ENCODE results near the gene ETNPPL.

The ETNPPL gene

GRCh38 chr4:108725457-108725856, 37.4 kb downstream of the ETNPPL start:
- Histone ChIP-seq H3K79me2 (ENCODE audit: insufficient read depth, low read length) (no peaks in the 10 kb centered on the region), H2AFZ (ENCODE audit: low read length) (no peak overlapping the region), H3K4me2 (ENCODE audit: low read length) (no peak overlapping the region), H3K27me3 (ENCODE audit: insufficient read depth, low read length) (no peaks in the 10 kb centered on the region), H3K4me3 (ENCODE audit: low read depth, low read length, poor library complexity, severe bottlenecking) (no peak overlapping the region), H4K20me1 (ENCODE audit: insufficient read depth, low read length) (no peaks in the 10 kb centered on the region), H3K36me3 (ENCODE audit: insufficient read depth, low read length) (no peaks in the 10 kb centered on the region), H3K9ac (ENCODE audit: low read length) (no peak overlapping the region), H3K4me1 (ENCODE audit: insufficient read depth, low read length, severe bottlenecking) (no peaks in the 10 kb centered on the region), H3K27ac (ENCODE audit: low read depth, low read length, poor library complexity, severe bottlenecking) (no peak overlapping the region), H3K9me3 (ENCODE audit: low read length) (peaks cover 10% of the 10 kb centered on the region), H3K9me2 (ENCODE audit: low read depth, low read length) (no peaks in the 10 kb centered on the region), H3F3A (ENCODE audit: insufficient read depth, low read length) (no peaks in the 10 kb centered on the region)
- no peak for TF ChIP-seq CTCF (IDR thresholded peaks at IDR 0.05; ENCODE audit: low read length)
- no peak for TF ChIP-seq EZH2 (IDR thresholded peaks at IDR 0.05; ENCODE audit: borderline replicate concordance, low read length)

- H3K9me3 ChIP-seq (ENCODE audit: low read length) = no peaks in the 10 kb centered on the region
- H3K27me3 ChIP-seq (ENCODE audit: insufficient read depth, low read length) = no peaks in the 10 kb centered on the region
Observed at GRCh38 chr4:108717386-108717785, 45.5 kb downstream of the ETNPPL start.

GRCh38 chr4:108716340-108716739, 46.5 kb downstream of the ETNPPL start:
- Histone ChIP-seq H4K20me1 (ENCODE audit: insufficient read depth, low read length) (no peaks in the 10 kb centered on the region), H2AFZ (ENCODE audit: low read length) (no peak overlapping the region), H3K9me2 (ENCODE audit: low read depth, low read length) (no peaks in the 10 kb centered on the region), H3K4me2 (ENCODE audit: low read length) (no peak overlapping the region), H3F3A (ENCODE audit: insufficient read depth, low read length) (no peaks in the 10 kb centered on the region), H3K4me3 (ENCODE audit: low read depth, low read length, poor library complexity, severe bottlenecking) (no peak overlapping the region), H3K79me2 (ENCODE audit: insufficient read depth, low read length) (no peaks in the 10 kb centered on the region), H3K27ac (ENCODE audit: low read depth, low read length, poor library complexity, severe bottlenecking) (no peak overlapping the region), H3K9me3 (ENCODE audit: low read length) (no peaks in the 10 kb centered on the region), H3K9ac (ENCODE audit: low read length) (no peak overlapping the region), H3K27me3 (ENCODE audit: insufficient read depth, low read length) (no peaks in the 10 kb centered on the region), H3K36me3 (ENCODE audit: insufficient read depth, low read length) (no peaks in the 10 kb centered on the region), H3K4me1 (ENCODE audit: insufficient read depth, low read length, severe bottlenecking) (no peaks in the 10 kb centered on the region)
- TF ChIP-seq EZH2 (IDR thresholded peaks at IDR 0.05; ENCODE audit: borderline replicate concordance, low read length) (no peak), CTCF (IDR thresholded peaks at IDR 0.05; ENCODE audit: low read length) (no peak)

More at GRCh38 chr4:108717386-108717785, 45.5 kb downstream of the ETNPPL start:
- no peaks in the 10 kb centered on the region for H3K9me2 ChIP-seq (ENCODE audit: low read depth, low read length)
- no peaks in the 10 kb centered on the region for H3K36me3 ChIP-seq (ENCODE audit: insufficient read depth, low read length)
- H2AFZ ChIP-seq (ENCODE audit: low read length) = no peak overlapping the region
- H3K4me3 ChIP-seq (ENCODE audit: low read depth, low read length, poor library complexity, severe bottlenecking) = no peak overlapping the region
- no peak overlapping the region for H3K4me2 ChIP-seq (ENCODE audit: low read length)
- H3K79me2 ChIP-seq (ENCODE audit: insufficient read depth, low read length) = no peaks in the 10 kb centered on the region
- H3K27ac ChIP-seq (ENCODE audit: low read depth, low read length, poor library complexity, severe bottlenecking) = no peak overlapping the region
- TF ChIP-seq EZH2 (IDR thresholded peaks at IDR 0.05; ENCODE audit: borderline replicate concordance, low read length) (no peak), CTCF (IDR thresholded peaks at IDR 0.05; ENCODE audit: low read length) (no peak)
- no peak overlapping the region for H3K9ac ChIP-seq (ENCODE audit: low read length)
- no peaks in the 10 kb centered on the region for H3F3A ChIP-seq (ENCODE audit: insufficient read depth, low read length)
- no peaks in the 10 kb centered on the region for H3K4me1 ChIP-seq (ENCODE audit: insufficient read depth, low read length, severe bottlenecking)
- no peaks in the 10 kb centered on the region for H4K20me1 ChIP-seq (ENCODE audit: insufficient read depth, low read length)

Measured in OCI-LY1 (cell line).